Neutrophil (primary cell): ENCODE results near the gene RTEL1.

ENCODE experiments used
- H3K27ac ChIP-seq: fragments of 200-600 bp; sonication (generic); 2 replicates; pipeline ENCODE4 v1.5.1; 2016; ENCODE audit warnings: mild to moderate bottlenecking, moderate library complexity
- H3K27me3 ChIP-seq: fragments of 200-600 bp; sonication (generic); 2 replicates; pipeline ENCODE4 v1.6.0; 2016; ENCODE audit warnings: mild to moderate bottlenecking
- H3K36me3 ChIP-seq: fragments of 200-600 bp; sonication (generic); 2 replicates; pipeline ENCODE4 v1.5.1; 2017
- H3K4me1 ChIP-seq, 2 experiments: fragments of 200-600 bp in 1 of 2; sonication (generic) in 1 of 2; 1 replicate in 1 of 2; 2 replicates in 1 of 2; pipeline versions ENCODE4 v1.5.1 to v1.6.1; 2013 to 2016; ENCODE audit warnings: low read depth in 1 of 2, low read length in 1 of 2, mild to moderate bottlenecking in 1 of 2, moderate library complexity in 1 of 2; ENCODE audit not compliant: control insufficient read depth in 1 of 2, insufficient read depth in 1 of 2
- H3K4me3 ChIP-seq, 2 experiments: fragments of 200-600 bp in 1 of 2; sonication (generic) in 1 of 2; 1 replicate in 1 of 2; 2 replicates in 1 of 2; pipeline ENCODE4 v1.5.1; 2013 to 2016; ENCODE audit warnings: low read depth in 1 of 2, low read length in 1 of 2, mild to moderate bottlenecking in 1 of 2, moderate library complexity in 1 of 2
- H3K9me3 ChIP-seq: fragments of 200-600 bp; sonication (generic); 2 replicates; pipeline ENCODE4 v1.5.1; 2016
- TF ChIP-seq, protein P1 (sequence below): fragments of 200-600 bp; sonication (generic); IDR thresholded peaks from 2 replicates; pipeline ENCODE4 v1.5.1; 2016; ENCODE audit warnings: antibody characterized with exemption

The RTEL1 gene

DNA sequence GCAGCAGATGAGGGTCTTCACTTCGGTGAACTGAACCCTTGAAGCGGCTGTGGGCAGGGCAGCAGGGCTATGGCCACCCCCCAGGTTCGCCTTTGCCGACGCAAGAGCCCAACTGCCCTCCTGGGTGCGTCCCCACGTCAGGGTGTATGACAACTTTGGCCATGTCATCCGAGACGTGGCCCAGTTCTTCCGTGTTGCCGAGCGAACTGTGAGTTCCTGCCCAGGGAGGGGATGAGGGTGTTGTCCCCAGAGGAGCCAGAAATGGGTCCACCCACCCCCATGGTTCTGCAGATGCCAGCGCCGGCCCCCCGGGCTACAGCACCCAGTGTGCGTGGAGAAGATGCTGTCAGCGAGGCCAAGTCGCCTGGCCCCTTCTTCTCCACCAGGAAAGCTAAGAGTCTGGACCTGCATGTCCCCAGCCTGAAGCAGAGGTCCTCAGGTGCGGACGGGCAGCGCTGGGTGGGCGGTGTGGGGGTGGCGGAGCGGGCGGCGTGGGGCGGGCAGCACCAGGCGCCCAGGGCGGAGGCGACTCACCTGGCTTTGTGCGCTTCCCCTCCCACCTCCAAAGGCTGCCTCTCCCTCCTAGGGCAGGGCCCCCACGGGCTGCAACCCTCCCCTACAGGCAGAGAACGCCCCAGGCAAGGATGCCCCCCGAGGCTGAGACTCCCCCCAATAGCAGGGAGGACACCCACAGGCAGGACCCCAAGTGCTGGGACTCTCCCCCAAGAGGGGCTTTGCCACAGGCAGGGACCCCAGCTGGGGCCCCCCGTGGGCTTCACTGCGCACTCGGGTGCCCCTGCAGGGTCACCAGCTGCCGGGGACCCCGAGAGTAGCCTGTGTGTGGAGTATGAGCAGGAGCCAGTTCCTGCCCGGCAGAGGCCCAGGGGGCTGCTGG is 32.1 kb downstream of the RTEL1 start:
- H3K4me3 ChIP-seq: no peak overlapping the region
- H3K27ac ChIP-seq: no peak overlapping the region
- H3K27me3 ChIP-seq: no peaks in the 10 kb centered on the region
- peaks cover 11 to 12% of the 10 kb centered on the region in 2 experiments for H3K4me1 ChIP-seq
- TF ChIP-seq, protein P1, sequence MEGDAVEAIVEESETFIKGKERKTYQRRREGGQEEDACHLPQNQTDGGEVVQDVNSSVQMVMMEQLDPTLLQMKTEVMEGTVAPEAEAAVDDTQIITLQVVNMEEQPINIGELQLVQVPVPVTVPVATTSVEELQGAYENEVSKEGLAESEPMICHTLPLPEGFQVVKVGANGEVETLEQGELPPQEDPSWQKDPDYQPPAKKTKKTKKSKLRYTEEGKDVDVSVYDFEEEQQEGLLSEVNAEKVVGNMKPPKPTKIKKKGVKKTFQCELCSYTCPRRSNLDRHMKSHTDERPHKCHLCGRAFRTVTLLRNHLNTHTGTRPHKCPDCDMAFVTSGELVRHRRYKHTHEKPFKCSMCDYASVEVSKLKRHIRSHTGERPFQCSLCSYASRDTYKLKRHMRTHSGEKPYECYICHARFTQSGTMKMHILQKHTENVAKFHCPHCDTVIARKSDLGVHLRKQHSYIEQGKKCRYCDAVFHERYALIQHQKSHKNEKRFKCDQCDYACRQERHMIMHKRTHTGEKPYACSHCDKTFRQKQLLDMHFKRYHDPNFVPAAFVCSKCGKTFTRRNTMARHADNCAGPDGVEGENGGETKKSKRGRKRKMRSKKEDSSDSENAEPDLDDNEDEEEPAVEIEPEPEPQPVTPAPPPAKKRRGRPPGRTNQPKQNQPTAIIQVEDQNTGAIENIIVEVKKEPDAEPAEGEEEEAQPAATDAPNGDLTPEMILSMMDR: no peak
- H3K36me3 ChIP-seq: peaks cover 17% of the 10 kb centered on the region
- H3K9me3 ChIP-seq: no peaks in the 10 kb centered on the region

DNA sequence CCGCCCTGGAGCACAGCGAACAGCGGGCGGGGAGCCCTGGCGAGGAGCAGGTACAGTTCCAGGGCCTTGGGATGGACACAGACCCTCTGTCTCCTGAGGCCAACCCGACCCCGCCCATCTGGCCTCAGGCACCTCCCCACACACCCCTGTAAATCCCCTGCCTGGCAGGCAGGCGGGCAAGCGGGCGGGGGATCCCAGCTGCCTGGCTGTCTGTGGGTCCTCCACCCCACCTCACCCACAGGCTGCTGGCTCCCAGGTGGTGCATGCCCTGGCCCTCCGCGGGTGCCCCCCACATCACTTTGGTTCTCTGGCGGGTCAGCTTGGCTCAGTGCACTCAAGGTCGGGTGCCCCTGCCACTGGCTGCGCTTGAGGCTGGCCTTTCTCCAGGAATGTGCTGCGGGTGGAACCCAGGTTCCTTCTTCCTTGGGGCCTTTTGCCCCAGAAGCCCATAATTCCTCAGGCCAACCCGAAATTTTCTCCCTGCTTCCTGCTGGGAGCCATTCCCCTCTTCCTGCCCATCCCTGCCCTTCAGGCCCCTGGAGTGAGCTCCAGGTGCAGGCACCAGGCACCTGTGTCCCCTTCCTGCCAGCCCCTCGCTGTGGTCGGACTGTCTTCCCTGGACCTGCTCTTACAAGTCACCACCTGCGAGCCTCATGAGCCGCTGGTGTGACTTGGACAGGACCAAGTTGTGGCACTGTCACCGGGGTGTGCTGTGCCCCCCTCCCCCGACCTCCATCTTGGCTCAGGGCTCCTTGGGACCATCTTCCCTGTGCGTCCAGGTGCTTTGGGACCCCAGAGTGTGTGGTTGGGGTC is 33.0 kb downstream of the RTEL1 start:
- Histone ChIP-seq H3K4me1 (peaks cover 11 to 12% of the 10 kb centered on the region in 2 experiments), H3K27me3 (peaks cover 4% of the 10 kb centered on the region), H3K4me3 (no peak overlapping the region), H3K36me3 (peaks cover 22% of the 10 kb centered on the region), H3K27ac (no peak overlapping the region), H3K9me3 (no peaks in the 10 kb centered on the region)
- TF ChIP-seq, protein P1: no peak

DNA sequence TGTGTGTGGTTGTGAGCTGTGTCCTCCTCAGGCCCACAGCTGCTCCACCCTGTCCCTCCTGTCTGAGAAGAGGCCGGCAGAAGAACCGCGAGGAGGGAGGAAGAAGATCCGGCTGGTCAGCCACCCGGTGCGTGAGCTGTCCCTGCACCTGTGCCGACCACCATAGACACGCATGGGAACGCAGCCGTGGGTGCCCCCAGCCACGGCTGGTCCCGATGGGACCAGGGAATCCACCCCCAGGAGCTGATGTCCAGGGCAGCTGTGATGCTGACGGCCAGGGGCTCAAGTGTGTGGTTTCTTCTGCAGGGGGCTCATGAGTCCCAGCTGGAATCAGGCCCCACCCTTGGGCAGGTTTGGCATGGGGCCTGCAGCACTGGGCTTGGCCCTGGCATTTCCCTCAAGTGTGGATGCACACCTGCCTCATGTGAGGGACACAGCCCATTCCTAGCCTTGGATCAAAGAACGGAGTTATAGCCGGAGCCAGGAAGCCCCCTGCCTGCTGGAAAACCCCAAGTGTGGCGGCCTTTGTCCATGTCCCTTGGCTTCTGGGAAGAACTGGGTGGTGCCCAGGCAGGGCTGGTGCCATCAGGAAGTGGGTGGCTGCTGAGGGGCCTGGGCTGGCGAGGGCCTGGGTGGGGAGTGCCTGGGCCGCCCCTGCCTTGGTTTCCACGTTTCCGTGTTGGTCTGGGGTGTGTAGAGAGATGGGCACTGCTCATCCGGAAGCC is 33.8 kb downstream of the RTEL1 start:
- Histone ChIP-seq H3K36me3 (peaks cover 22% of the 10 kb centered on the region), H3K27me3 (peaks cover 12% of the 10 kb centered on the region), H3K4me3 (no peak overlapping the region), H3K9me3 (no peaks in the 10 kb centered on the region), H3K4me1 (peaks cover 5 to 10% of the 10 kb centered on the region in 2 experiments), H3K27ac (no peak overlapping the region)
- TF ChIP-seq, protein P1: no peak

DNA sequence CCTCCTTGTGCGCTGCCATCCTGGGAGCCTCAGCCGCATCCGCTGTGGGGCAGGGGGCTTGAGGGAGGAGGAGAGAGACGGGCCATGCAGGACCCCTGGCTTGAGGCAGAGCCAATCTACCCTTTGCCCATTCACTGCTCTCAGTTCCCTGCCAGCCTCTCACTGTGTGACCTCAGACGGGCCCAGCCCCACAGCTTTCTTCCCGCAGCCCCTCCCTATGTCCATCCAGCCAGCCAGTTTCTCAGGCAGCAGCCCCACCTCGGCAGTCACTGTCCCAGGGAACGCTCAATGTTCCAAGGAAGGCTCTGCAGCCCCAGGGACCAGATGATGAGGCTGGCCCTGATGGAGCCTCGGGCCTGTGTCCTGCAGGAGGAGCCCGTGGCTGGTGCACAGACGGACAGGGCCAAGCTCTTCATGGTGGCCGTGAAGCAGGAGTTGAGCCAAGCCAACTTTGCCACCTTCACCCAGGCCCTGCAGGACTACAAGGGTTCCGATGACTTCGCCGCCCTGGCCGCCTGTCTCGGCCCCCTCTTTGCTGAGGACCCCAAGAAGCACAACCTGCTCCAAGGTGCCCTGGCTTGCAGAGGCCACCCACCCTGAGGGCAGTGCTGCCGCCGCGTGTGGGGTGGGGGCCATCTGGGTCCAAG is 34.4 kb downstream of the RTEL1 start:
- TF ChIP-seq, protein P1: no peak
- peaks cover 0 to 4% of the 10 kb centered on the region in 2 experiments for H3K4me1 ChIP-seq
- H3K36me3 ChIP-seq: peaks cover 22% of the 10 kb centered on the region
- no peak overlapping the region for H3K4me3 ChIP-seq
- H3K9me3 ChIP-seq: no peaks in the 10 kb centered on the region
- peaks cover 19% of the 10 kb centered on the region for H3K27me3 ChIP-seq
- H3K27ac ChIP-seq: no peak overlapping the region
